ENCODE data around the gene ARHGEF35.
"Not testable (repeated sequence)": the region's sequence is repeated elsewhere in the genome, so short reads cannot be mapped to it uniquely, and the experiment has no call there.

DNA sequence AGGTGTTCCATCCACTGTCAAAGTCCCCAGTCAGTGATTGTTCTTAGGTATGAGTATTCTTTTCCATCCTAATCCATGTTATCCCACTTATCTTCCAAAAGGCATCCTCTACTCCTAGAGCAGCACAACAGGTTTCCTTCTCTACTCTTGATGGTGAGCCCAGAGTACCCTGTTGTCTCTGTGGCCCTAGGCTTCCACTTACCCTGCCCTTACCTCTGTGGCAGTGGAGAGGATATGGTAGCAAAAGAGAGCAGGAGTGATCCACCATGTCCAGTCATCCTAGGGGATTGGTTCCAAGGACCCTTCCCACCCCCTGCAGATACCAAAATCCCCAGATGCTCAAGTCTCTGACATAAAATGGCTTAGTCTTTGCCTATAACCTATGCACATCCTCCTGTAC lies 21.6 kb upstream of the ARHGEF35 start:
- TF ChIP-seq, protein P1, sequence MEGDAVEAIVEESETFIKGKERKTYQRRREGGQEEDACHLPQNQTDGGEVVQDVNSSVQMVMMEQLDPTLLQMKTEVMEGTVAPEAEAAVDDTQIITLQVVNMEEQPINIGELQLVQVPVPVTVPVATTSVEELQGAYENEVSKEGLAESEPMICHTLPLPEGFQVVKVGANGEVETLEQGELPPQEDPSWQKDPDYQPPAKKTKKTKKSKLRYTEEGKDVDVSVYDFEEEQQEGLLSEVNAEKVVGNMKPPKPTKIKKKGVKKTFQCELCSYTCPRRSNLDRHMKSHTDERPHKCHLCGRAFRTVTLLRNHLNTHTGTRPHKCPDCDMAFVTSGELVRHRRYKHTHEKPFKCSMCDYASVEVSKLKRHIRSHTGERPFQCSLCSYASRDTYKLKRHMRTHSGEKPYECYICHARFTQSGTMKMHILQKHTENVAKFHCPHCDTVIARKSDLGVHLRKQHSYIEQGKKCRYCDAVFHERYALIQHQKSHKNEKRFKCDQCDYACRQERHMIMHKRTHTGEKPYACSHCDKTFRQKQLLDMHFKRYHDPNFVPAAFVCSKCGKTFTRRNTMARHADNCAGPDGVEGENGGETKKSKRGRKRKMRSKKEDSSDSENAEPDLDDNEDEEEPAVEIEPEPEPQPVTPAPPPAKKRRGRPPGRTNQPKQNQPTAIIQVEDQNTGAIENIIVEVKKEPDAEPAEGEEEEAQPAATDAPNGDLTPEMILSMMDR (IDR thresholded peaks at IDR 0.05): not testable (repeated sequence)
- TF ChIP-seq POLR2A, POLR2AphosphoS5, EP300 (IDR thresholded peaks at IDR 0.05): not testable (repeated sequence)

Data from stomach (tissue), 4 donors.